ENCODE results near the gene RETREG2. TPM values are rescaled to one million over a fixed set of nuclear protein-coding genes. Genes with fewer than 3 reads are reported as not detected.

The RETREG2 gene
- total and polyA plus RNA-seq, 2 experiments from 2014 or later, result 20.7 to 120 TPM

DNA sequence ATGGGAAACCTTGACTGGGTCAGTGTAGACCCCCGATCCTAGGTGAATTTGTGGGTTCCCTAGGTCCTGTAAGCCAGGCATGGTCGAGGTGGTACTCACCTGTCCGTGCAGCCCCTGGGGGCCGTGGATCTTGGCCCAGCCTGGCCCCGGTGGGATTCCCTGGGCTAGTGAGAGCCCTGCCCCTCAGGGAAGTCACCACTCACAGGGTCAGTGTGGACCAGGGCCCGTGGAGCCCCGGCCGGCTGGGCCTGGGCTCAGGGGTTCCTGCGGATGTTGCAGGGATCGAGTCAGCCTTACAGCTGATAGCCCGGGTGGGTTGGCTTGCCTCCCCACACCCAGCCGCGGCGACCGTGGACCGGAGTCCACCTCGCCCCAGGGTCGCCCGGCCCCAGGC is 50.8 kb downstream of the RETREG2 start:
- Histone ChIP-seq H3K79me2 (ENCODE audit: insufficient read depth) (peaks cover 77% of the 10 kb centered on the region), H3K9me2 (ENCODE audit: insufficient read depth) (no peaks in the 10 kb centered on the region), H2AFZ (peak overlapping the region; percentile 79), H3K27ac (peak overlapping the region; percentile 88), H3F3A (ENCODE audit: insufficient read depth) (peaks cover 11% of the 10 kb centered on the region; the same call in 1 of the 2 replicates), H4K20me1 (ENCODE audit: insufficient read depth) (no peaks in the 10 kb centered on the region), H3K4me3 (peak overlapping the region; percentile 93), H3K27me3 (replicated peaks; ENCODE audit: insufficient read depth) (no peaks in the 10 kb centered on the region), H3K4me2 (ENCODE audit: unreplicated experiment) (peak overlapping the region; percentile 99), H3K9ac (peak overlapping the region; percentile 94), H3K4me1 (ENCODE audit: insufficient read depth) (peaks cover 22% of the 10 kb centered on the region), H3K9me3 (ENCODE audit: low read depth) (no peaks in the 10 kb centered on the region), H3K36me3 (ENCODE audit: low read depth) (peaks cover 31% of the 10 kb centered on the region)
- 1% methylated on average over 13 to 19 of the region's 19 CpGs for WGBS, 2 experiments (ENCODE audit: low coverage in 1 of 2, low lambda C conversion rate in 2 of 2, missing lambda C conversion rate in 2 of 2)
- DNase-seq, result peak; percentile 23
- in situ Hi-C loops (cut with MboI), result no loop called here
- TF ChIP-seq EZH2phosphoT487 (IDR thresholded peaks at IDR 0.05; ENCODE audit: insufficient read depth, low read depth) (no peak), EZH2 (IDR thresholded peaks at IDR 0.05; ENCODE audit: insufficient read depth, poor library complexity, severe bottlenecking) (no peak)

DNA sequence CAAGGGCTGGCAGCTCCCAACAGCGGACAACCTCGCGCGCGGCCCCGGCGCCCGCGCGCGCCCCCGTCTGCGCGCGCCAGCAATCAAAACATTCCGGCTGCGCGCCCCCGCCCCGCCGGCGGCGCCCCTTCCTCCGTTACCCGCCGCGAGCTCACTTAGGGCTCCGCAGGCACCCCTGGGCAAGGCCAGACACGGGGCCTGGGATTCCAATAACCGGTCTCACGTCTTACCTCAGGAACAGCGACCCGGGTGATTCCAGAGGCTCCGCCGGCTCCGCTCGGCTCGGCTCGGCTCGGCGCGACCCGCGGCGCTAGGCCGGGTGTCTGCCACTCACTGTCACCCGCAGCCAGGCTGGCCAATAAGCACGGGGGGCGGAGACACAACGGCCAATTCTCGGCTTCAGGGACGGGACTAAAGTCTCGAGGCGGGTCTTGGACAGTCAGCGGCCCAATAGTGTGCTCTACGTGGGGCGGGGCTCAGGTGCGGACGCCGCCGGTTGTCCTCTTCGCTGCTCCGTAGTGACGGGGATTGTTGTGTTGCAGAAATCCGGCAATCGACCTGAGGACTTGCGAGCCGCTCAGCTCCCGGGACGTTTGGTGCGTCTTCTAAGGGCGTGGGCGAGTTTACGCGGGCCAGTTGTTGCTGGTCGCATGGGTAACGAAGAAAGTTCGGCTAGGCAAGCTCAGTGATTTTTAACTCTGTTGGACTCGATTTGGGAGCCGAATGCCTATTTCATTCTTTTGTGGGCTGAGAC is 51.4 kb downstream of the RETREG2 start, which contains the start of the genes ANKZF1 and ATG9A:
ANKZF1 (plus strand) TSS at position 502 of the 754 bp plus-strand sequence. CDS start 452 bp downstream, outside the sequence.
ATG9A (minus strand) TSS at position 332 of the 754 bp plus-strand sequence. CDS start 1,612 bp downstream, outside the sequence.
- WGBS, 2 experiments (ENCODE audit: low coverage in 1 of 2, low lambda C conversion rate in 2 of 2, missing lambda C conversion rate in 2 of 2), result 1% methylated on average over 69 to 77 of the region's 80 CpGs
- Histone ChIP-seq H2AFZ (peak within 1 kb of the TSS; percentile 79), H3K36me3 (ENCODE audit: low read depth) (peaks cover 31% of the 10 kb centered on the region)

DNA sequence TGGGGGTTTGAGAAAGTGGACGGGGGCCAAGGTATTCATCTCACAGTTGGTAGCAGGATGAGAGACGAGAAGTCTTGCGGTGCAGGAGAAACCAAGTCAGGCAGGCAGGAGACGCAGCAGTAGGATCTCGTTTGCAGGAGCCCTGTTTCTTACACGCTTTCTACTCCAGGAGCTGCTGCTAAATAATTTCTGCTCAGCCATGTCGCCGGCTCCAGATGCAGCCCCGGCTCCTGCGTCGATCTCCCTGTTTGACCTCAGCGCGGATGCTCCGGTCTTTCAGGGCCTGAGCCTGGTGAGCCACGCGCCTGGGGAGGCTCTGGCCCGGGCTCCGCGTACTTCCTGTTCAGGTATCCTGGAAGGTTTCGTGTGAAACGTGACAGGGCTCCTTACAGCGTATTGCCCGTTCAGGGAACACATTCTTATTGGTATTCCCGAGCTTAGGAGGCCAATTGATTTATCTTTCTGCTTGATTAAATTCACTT is 52.0 kb downstream of the RETREG2 start:
- Histone ChIP-seq H3K27ac (peak overlapping the region; percentile 88), H3K4me1 (ENCODE audit: insufficient read depth) (peaks cover 22% of the 10 kb centered on the region), H4K20me1 (ENCODE audit: insufficient read depth) (no peaks in the 10 kb centered on the region), H3K9me2 (ENCODE audit: insufficient read depth) (no peaks in the 10 kb centered on the region), H3K9ac (peak overlapping the region; percentile 94), H3F3A (ENCODE audit: insufficient read depth) (peaks cover 11% of the 10 kb centered on the region; the same call in 1 of the 2 replicates), H3K36me3 (ENCODE audit: low read depth) (peaks cover 29% of the 10 kb centered on the region), H3K4me3 (peak overlapping the region; percentile 93), H3K79me2 (ENCODE audit: insufficient read depth) (peaks cover 77% of the 10 kb centered on the region), H2AFZ (peak overlapping the region; percentile 75), H3K27me3 (replicated peaks; ENCODE audit: insufficient read depth) (no peaks in the 10 kb centered on the region), H3K9me3 (ENCODE audit: low read depth) (no peaks in the 10 kb centered on the region), H3K4me2 (ENCODE audit: unreplicated experiment) (peak overlapping the region; percentile 97)
- 1 to 2% methylated on average over 24 of the region's 24 CpGs for WGBS, 2 experiments (ENCODE audit: low coverage in 1 of 2, low lambda C conversion rate in 2 of 2, missing lambda C conversion rate in 2 of 2)
- in situ Hi-C loops (cut with MboI), result no loop called here
- TF ChIP-seq EZH2 (IDR thresholded peaks at IDR 0.05; ENCODE audit: insufficient read depth, poor library complexity, severe bottlenecking) (no peak), EZH2phosphoT487 (IDR thresholded peaks at IDR 0.05; ENCODE audit: insufficient read depth, low read depth) (no peak)
- peak; percentile 79 for DNase-seq

More for the DNA sequence above, 51.4 kb downstream of the RETREG2 start, which contains the start of the genes ANKZF1 and ATG9A:
- peaks cover 78% of the 10 kb centered on the region for H3K79me2 ChIP-seq (ENCODE audit: insufficient read depth)
- peak within 1 kb of the TSS; percentile 94 for H3K9ac ChIP-seq
- H3F3A ChIP-seq (ENCODE audit: insufficient read depth), result peaks cover 11% of the 10 kb centered on the region; the same call in 1 of the 2 replicates
- H3K9me2 ChIP-seq (ENCODE audit: insufficient read depth), result no peaks in the 10 kb centered on the region
- no peaks in the 10 kb centered on the region for H4K20me1 ChIP-seq (ENCODE audit: insufficient read depth)
- peak within 1 kb of the TSS; percentile 93 for H3K4me3 ChIP-seq
- no peaks in the 10 kb centered on the region for H3K27me3 ChIP-seq (replicated peaks; ENCODE audit: insufficient read depth)
- TF ChIP-seq EZH2 (IDR thresholded peaks at IDR 0.05; ENCODE audit: insufficient read depth, poor library complexity, severe bottlenecking) (no peak), EZH2phosphoT487 (IDR thresholded peaks at IDR 0.05; ENCODE audit: insufficient read depth, low read depth) (no peak)
- peak within 1 kb of the TSS; percentile 99 for H3K4me2 ChIP-seq (ENCODE audit: unreplicated experiment)
- peaks cover 22% of the 10 kb centered on the region for H3K4me1 ChIP-seq (ENCODE audit: insufficient read depth)
- in situ Hi-C loops (cut with MboI), result no loop called here
- H3K27ac ChIP-seq, result peak within 1 kb of the TSS; percentile 88
- peak; percentile 100 for DNase-seq
- H3K9me3 ChIP-seq (ENCODE audit: low read depth), result no peaks in the 10 kb centered on the region

DNA sequence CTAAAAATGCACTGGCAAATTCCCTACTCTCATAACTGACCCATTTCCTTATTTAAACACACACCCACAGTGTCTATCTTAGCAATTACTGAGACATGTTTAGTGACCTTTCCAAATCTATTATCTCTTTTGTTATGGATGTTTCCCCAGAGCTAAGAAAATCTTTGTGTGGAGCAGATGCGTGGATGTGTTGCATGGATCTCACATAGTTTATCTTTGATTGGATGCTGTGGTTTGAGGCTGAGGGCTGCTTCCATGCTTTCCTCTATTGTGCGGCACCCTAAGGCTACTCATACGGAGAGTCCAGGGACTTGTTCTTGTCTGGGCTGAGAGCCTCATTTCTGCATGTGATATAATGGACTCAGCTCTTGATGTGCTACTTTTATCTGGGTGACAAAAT is 56.3 kb downstream of the RETREG2 start:
- no peak overlapping the region for H3K4me2 ChIP-seq (ENCODE audit: unreplicated experiment)
- WGBS, 2 experiments (ENCODE audit: low coverage in 1 of 2, low lambda C conversion rate in 2 of 2, missing lambda C conversion rate in 2 of 2), result 99 to 100% methylated on average over 3 of the region's 3 CpGs
- H4K20me1 ChIP-seq (ENCODE audit: insufficient read depth), result no peaks in the 10 kb centered on the region
- no peaks in the 10 kb centered on the region for H3K9me2 ChIP-seq (ENCODE audit: insufficient read depth)
- peaks cover 36% of the 10 kb centered on the region for H3K79me2 ChIP-seq (ENCODE audit: insufficient read depth)
- no peaks in the 10 kb centered on the region for H3K27me3 ChIP-seq (replicated peaks; ENCODE audit: insufficient read depth)
- H3K36me3 ChIP-seq (ENCODE audit: low read depth), result peaks cover 52% of the 10 kb centered on the region
- TF ChIP-seq EZH2phosphoT487 (IDR thresholded peaks at IDR 0.05; ENCODE audit: insufficient read depth, low read depth) (no peak), EZH2 (IDR thresholded peaks at IDR 0.05; ENCODE audit: insufficient read depth, poor library complexity, severe bottlenecking) (no peak)
- no peak overlapping the region for H3K27ac ChIP-seq
- peaks cover 10% of the 10 kb centered on the region; the same call in 1 of the 2 replicates for H3K4me1 ChIP-seq (ENCODE audit: insufficient read depth)
- no peaks in the 10 kb centered on the region for H3K9me3 ChIP-seq (ENCODE audit: low read depth)
- H3K4me3 ChIP-seq, result no peak overlapping the region
- in situ Hi-C loops (cut with MboI), result no loop called here
- peaks cover 11% of the 10 kb centered on the region; the same call in 1 of the 2 replicates for H3F3A ChIP-seq (ENCODE audit: insufficient read depth)
- H2AFZ ChIP-seq, result no peak overlapping the region
- DNase-seq, result no peak
- H3K9ac ChIP-seq, result no peak overlapping the region

Other genes with a start within 250 kb of the RETREG2 start
- gene CDK5R2, start 218.6 kb upstream of the RETREG2 start, total RNA-seq (2014; rRNA removed; shearing (Covaris generic)), result not detected in 2 replicates
- not detected in 2 replicates for gene CDK5R2, start 218.6 kb upstream of the RETREG2 start, polyA plus RNA-seq (2016; fragmentation: Nextera tagmentation; extraction: Ambion mirVana)
- gene FEV, start 193.1 kb upstream of the RETREG2 start, total RNA-seq (2014; rRNA removed; shearing (Covaris generic)), result not detected in 2 replicates
- gene FEV, start 193.1 kb upstream of the RETREG2 start, polyA plus RNA-seq (2016; fragmentation: Nextera tagmentation; extraction: Ambion mirVana), result not detected in 2 replicates
- gene CRYBA2, start 184.9 kb upstream of the RETREG2 start, total RNA-seq (2014; rRNA removed; shearing (Covaris generic)), result not detected in 2 replicates
- gene CRYBA2, start 184.9 kb upstream of the RETREG2 start, polyA plus RNA-seq (2016; fragmentation: Nextera tagmentation; extraction: Ambion mirVana), result not detected in 2 replicates
- gene CFAP65, start 136.8 kb upstream of the RETREG2 start, total RNA-seq (2014; rRNA removed; shearing (Covaris generic)), result not detected in 2 replicates
- 0.08 TPM in 1 of 2 replicates, not detected in the other for gene CFAP65, start 136.8 kb upstream of the RETREG2 start, polyA plus RNA-seq (2016; fragmentation: Nextera tagmentation; extraction: Ambion mirVana)
- gene IHH, start 117.4 kb upstream of the RETREG2 start, total RNA-seq (2014; rRNA removed; shearing (Covaris generic)), result not detected in 2 replicates
- not detected in 2 replicates for gene IHH, start 117.4 kb upstream of the RETREG2 start, polyA plus RNA-seq (2016; fragmentation: Nextera tagmentation; extraction: Ambion mirVana)
- gene NHEJ1, start 17.5 kb upstream of the RETREG2 start, total RNA-seq (2014; rRNA removed; shearing (Covaris generic)), result 8.3 and 16.1 TPM in 2 replicates
- 8.3 and 10.5 TPM in 2 replicates for gene NHEJ1, start 17.5 kb upstream of the RETREG2 start, polyA plus RNA-seq (2016; fragmentation: Nextera tagmentation; extraction: Ambion mirVana)
- 0.13 and 1.2 TPM in 2 replicates for gene SLC23A3, start 8.2 kb upstream of the RETREG2 start, total RNA-seq (2014; rRNA removed; shearing (Covaris generic))
- gene SLC23A3, start 8.2 kb upstream of the RETREG2 start, polyA plus RNA-seq (2016; fragmentation: Nextera tagmentation; extraction: Ambion mirVana), result 0.24 and 0.58 TPM in 2 replicates
- gene CNPPD1, start 1.4 kb upstream of the RETREG2 start, total RNA-seq (2014; rRNA removed; shearing (Covaris generic)), result 34.5 and 35.2 TPM in 2 replicates
- 43.8 and 43.9 TPM in 2 replicates for gene CNPPD1, start 1.4 kb upstream of the RETREG2 start, polyA plus RNA-seq (2016; fragmentation: Nextera tagmentation; extraction: Ambion mirVana)
- 39.3 and 42.4 TPM in 2 replicates for gene ZFAND2B, start 28.5 kb downstream of the RETREG2 start, total RNA-seq (2014; rRNA removed; shearing (Covaris generic))
- 36.0 and 38.9 TPM in 2 replicates for gene ZFAND2B, start 28.5 kb downstream of the RETREG2 start, polyA plus RNA-seq (2016; fragmentation: Nextera tagmentation; extraction: Ambion mirVana)
- 25.3 and 35.7 TPM in 2 replicates for gene ABCB6, start 40.7 kb downstream of the RETREG2 start, total RNA-seq (2014; rRNA removed; shearing (Covaris generic))
- 21.8 TPM in 2 replicates for gene ABCB6, start 40.7 kb downstream of the RETREG2 start, polyA plus RNA-seq (2016; fragmentation: Nextera tagmentation; extraction: Ambion mirVana)
- 84.4 and 97.3 TPM in 2 replicates for gene ATG9A, start 51.4 kb downstream of the RETREG2 start, total RNA-seq (2014; rRNA removed; shearing (Covaris generic))
- 68.5 and 72.6 TPM in 2 replicates for gene ATG9A, start 51.4 kb downstream of the RETREG2 start, polyA plus RNA-seq (2016; fragmentation: Nextera tagmentation; extraction: Ambion mirVana)
- 27.8 and 32.6 TPM in 2 replicates for gene ANKZF1, start 51.5 kb downstream of the RETREG2 start, total RNA-seq (2014; rRNA removed; shearing (Covaris generic))
- gene ANKZF1, start 51.5 kb downstream of the RETREG2 start, polyA plus RNA-seq (2016; fragmentation: Nextera tagmentation; extraction: Ambion mirVana), result 26.8 and 31.5 TPM in 2 replicates
- 13.4 and 13.5 TPM in 2 replicates for gene GLB1L, start 67.2 kb downstream of the RETREG2 start, total RNA-seq (2014; rRNA removed; shearing (Covaris generic))
- 3.4 and 3.8 TPM in 2 replicates for gene GLB1L, start 67.2 kb downstream of the RETREG2 start, polyA plus RNA-seq (2016; fragmentation: Nextera tagmentation; extraction: Ambion mirVana)
- gene STK16, start 67.2 kb downstream of the RETREG2 start, total RNA-seq (2014; rRNA removed; shearing (Covaris generic)), result 15.3 and 16.0 TPM in 2 replicates
- gene STK16, start 67.2 kb downstream of the RETREG2 start, polyA plus RNA-seq (2016; fragmentation: Nextera tagmentation; extraction: Ambion mirVana), result 5.3 and 7.2 TPM in 2 replicates
- gene TUBA4B, start 75.0 kb downstream of the RETREG2 start, total RNA-seq (2014; rRNA removed; shearing (Covaris generic)), result not detected in 2 replicates
- not detected in 2 replicates for gene TUBA4B, start 75.0 kb downstream of the RETREG2 start, polyA plus RNA-seq (2016; fragmentation: Nextera tagmentation; extraction: Ambion mirVana)
- gene TUBA4A, start 75.6 kb downstream of the RETREG2 start, total RNA-seq (2014; rRNA removed; shearing (Covaris generic)), result 14.3 and 27.1 TPM in 2 replicates
- 14.5 and 15.5 TPM in 2 replicates for gene TUBA4A, start 75.6 kb downstream of the RETREG2 start, polyA plus RNA-seq (2016; fragmentation: Nextera tagmentation; extraction: Ambion mirVana)
- 50.5 and 53.7 TPM in 2 replicates for gene DNAJB2, start 101.1 kb downstream of the RETREG2 start, total RNA-seq (2014; rRNA removed; shearing (Covaris generic))
- 11.1 and 12.6 TPM in 2 replicates for gene DNAJB2, start 101.1 kb downstream of the RETREG2 start, polyA plus RNA-seq (2016; fragmentation: Nextera tagmentation; extraction: Ambion mirVana)
- gene PTPRN, start 131.1 kb downstream of the RETREG2 start, total RNA-seq (2014; rRNA removed; shearing (Covaris generic)), result 50.5 and 54.1 TPM in 2 replicates
- 29.2 and 30.5 TPM in 2 replicates for gene PTPRN, start 131.1 kb downstream of the RETREG2 start, polyA plus RNA-seq (2016; fragmentation: Nextera tagmentation; extraction: Ambion mirVana)
- gene RESP18, start 154.5 kb downstream of the RETREG2 start, total RNA-seq (2014; rRNA removed; shearing (Covaris generic)), result not detected in 2 replicates
- gene RESP18, start 154.5 kb downstream of the RETREG2 start, polyA plus RNA-seq (2016; fragmentation: Nextera tagmentation; extraction: Ambion mirVana), result not detected in 2 replicates
- 79.8 and 84.5 TPM in 2 replicates for gene DNPEP, start 209.6 kb downstream of the RETREG2 start, total RNA-seq (2014; rRNA removed; shearing (Covaris generic))
- gene DNPEP, start 209.6 kb downstream of the RETREG2 start, polyA plus RNA-seq (2016; fragmentation: Nextera tagmentation; extraction: Ambion mirVana), result 54.5 and 57.5 TPM in 2 replicates
- 0.51 and 2.7 TPM in 2 replicates for gene DES, start 240.1 kb downstream of the RETREG2 start, total RNA-seq (2014; rRNA removed; shearing (Covaris generic))
- gene DES, start 240.1 kb downstream of the RETREG2 start, polyA plus RNA-seq (2016; fragmentation: Nextera tagmentation; extraction: Ambion mirVana), result 0.75 and 1.1 TPM in 2 replicates

Data from GM23248 (cell line).